ENCODE data around the gene OTOR.

OTOR gene

DNA sequence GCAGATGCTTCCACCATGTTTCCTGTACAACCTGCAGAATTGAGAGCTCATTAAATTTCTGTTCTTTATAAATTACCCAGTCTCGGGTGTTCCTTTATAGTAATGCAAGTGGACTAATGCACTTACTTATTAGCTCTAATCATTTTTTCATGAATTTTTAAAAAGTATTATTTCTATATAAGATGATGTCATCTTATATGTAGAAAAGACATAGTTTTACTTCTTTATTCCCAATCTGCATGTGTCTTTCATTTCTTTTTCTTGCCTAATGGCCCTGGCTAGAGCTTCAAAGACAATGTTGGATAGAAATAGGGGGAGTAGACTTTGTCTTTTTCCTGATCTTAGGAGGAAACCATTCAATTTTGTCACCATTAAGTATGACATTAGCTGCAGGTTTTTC, 27.8 kb downstream of the OTOR start:
- ChIA-PET CTCF (interaction anchor here (1.0 kb wide), 1 partner anchor 28 kb away, joined by 3 read pairs; no protein-coding TSS in a partner anchor), POLR2A (no interaction called here)
- TF ChIP-seq, protein P1, sequence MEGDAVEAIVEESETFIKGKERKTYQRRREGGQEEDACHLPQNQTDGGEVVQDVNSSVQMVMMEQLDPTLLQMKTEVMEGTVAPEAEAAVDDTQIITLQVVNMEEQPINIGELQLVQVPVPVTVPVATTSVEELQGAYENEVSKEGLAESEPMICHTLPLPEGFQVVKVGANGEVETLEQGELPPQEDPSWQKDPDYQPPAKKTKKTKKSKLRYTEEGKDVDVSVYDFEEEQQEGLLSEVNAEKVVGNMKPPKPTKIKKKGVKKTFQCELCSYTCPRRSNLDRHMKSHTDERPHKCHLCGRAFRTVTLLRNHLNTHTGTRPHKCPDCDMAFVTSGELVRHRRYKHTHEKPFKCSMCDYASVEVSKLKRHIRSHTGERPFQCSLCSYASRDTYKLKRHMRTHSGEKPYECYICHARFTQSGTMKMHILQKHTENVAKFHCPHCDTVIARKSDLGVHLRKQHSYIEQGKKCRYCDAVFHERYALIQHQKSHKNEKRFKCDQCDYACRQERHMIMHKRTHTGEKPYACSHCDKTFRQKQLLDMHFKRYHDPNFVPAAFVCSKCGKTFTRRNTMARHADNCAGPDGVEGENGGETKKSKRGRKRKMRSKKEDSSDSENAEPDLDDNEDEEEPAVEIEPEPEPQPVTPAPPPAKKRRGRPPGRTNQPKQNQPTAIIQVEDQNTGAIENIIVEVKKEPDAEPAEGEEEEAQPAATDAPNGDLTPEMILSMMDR (IDR thresholded peaks at IDR 0.05; ENCODE audit: control extremely low read depth, extremely low read depth, low read depth, missing control alignments) = no peak
- DNase-seq (ENCODE audit: extremely low spot score) = no peak

DNA sequence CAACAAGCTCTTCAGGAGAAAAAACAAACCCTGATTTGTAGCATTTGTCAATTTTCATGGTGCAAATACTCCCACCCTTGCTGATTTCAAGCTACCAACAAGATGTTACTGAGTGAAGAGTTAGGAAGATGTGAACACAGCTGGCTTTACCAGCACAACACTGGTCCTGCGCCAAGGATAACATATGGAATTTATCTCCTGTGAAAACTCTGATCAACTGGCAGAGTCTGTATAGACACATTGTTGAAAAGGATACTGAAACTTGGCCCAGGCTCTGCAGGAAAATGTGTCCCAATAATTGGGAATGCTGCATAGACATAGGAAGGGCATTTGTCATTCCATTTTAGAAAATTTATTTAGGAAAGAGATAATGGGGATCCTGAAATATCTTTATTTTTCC, 29.0 kb downstream of the OTOR start:
- CTCF ChIA-PET = interaction anchor here (2.4 kb wide), 1 partner anchor 15 kb away, joined by 9 read pairs; no protein-coding TSS in a partner anchor
- TF ChIP-seq, protein P1 (IDR thresholded peaks at IDR 0.05; ENCODE audit: control extremely low read depth, extremely low read depth, low read depth, missing control alignments) = no peak
- POLR2A ChIA-PET = no interaction called here
- DNase-seq (ENCODE audit: extremely low spot score) = no peak

DNA sequence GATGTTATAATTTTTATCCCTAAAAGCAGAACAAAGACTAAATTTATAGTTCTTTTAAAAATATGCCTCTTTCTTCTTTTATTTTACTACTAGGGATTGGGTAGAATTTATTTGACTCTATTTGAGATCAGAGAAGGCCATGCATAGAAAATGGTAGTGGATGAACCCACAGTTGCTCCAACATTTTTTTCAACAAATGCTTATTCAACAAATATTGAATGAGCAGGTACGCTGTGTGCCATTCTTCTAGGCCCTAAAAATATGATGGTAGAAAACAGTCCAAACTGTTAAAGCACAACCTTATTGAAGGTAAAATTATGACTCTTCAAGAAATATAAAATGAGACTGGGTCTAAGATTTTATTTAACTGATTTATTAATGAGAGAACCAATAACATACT, 30.0 kb downstream of the OTOR start:
- TF ChIP-seq, protein P1 (IDR thresholded peaks at IDR 0.05; ENCODE audit: control extremely low read depth, extremely low read depth, low read depth, missing control alignments) = no peak
- POLR2A ChIA-PET = no interaction called here
- CTCF ChIA-PET = interaction anchor here (2.4 kb wide), 1 partner anchor 16 kb away, joined by 9 read pairs; no protein-coding TSS in a partner anchor
- DNase-seq (ENCODE audit: extremely low spot score) = no peak

DNA sequence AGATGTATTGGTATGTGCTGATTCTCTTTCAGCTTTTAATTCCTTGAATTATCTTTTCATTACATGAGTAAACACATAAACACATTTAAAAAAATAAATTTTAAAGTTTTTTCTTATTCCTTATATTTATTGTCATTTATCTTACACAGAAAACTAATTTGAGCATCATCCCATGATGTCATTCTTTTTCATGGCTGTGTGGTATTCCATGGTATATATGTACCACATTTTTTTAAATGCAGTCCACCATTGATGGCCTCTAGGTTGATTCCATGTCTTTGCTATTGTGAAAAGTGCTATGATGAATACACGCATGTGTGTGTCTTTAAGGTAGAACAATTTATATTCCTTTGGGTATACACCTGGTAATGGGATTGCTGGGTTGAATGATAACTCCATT, 33.3 kb downstream of the OTOR start:
- POLR2A ChIA-PET = no interaction called here
- DNase-seq (ENCODE audit: extremely low spot score) = no peak
- TF ChIP-seq, protein P1 (IDR thresholded peaks at IDR 0.05; ENCODE audit: control extremely low read depth, extremely low read depth, low read depth, missing control alignments) = no peak
- CTCF ChIA-PET = interaction anchor here (1.3 to 1.4 kb wide), 2 partner anchors 17 to 652 kb away, joined by 3 read pairs; no protein-coding TSS in a partner anchor

DNA sequence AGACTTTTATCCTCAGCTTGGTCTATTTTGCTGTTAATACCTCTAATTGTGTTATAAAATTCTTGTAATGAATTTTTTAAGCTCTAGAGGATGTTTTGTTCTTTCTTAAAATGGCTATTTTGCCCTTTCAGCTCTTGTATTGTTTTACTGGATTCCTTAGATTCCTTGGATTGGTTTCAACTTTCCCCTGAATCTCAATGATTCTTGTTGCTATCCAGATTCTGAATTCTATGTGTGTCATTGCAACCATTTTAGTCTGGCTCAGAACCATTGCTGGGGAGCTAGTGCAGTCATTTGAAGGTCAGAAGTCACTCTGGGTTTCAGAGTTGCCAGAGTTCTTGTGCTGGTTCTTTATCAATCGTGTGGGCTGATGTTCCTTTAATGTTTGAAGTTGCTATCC, 37.1 kb downstream of the OTOR start:
- TF ChIP-seq, protein P1 (IDR thresholded peaks at IDR 0.05; ENCODE audit: control extremely low read depth, extremely low read depth, low read depth, missing control alignments) = no peak
- ChIA-PET CTCF (no interaction called here), POLR2A (no interaction called here)
- no peak for DNase-seq (ENCODE audit: extremely low spot score)
